Fibroblast of lung (primary cell): ENCODE results near the gene TBC1D22A. TPM values are rescaled to one million over a fixed set of nuclear protein-coding genes. Genes with fewer than 3 reads are reported as not detected.

ENCODE experiments used
- DNase-seq, 2 donors: peaks; one replicate each; pipeline versions ENCODE4 v3.0.0 to v3.0.0-alpha.2; 2010; ENCODE audit warnings: low read depth in 2 of 2
- H2AFZ ChIP-seq: 2 replicates; pipeline ENCODE4 v1.5.1; 2012; ENCODE audit warnings: low read length, control low read depth, inconsistent platforms
- H3K27ac ChIP-seq: 2 replicates; pipeline ENCODE4 v1.5.1; 2011; ENCODE audit warnings: low read length, control low read depth; ENCODE audit not compliant: insufficient read depth
- H3K27me3 ChIP-seq: 2 replicates; pipeline ENCODE4 v1.5.1; 2011; ENCODE audit warnings: mild to moderate bottlenecking, low read length; ENCODE audit not compliant: control insufficient read depth, insufficient read depth
- H3K36me3 ChIP-seq: 2 replicates; pipeline ENCODE4 v1.5.1; 2011; ENCODE audit warnings: low read length; ENCODE audit not compliant: control insufficient read depth, insufficient read depth
- H3K4me1 ChIP-seq: 2 replicates; pipeline ENCODE4 v1.5.1; 2011; ENCODE audit warnings: low read length; ENCODE audit not compliant: control insufficient read depth, insufficient read depth; ENCODE audit errors: extremely low read depth
- H3K4me2 ChIP-seq: 2 replicates; pipeline ENCODE4 v1.5.1; 2011; ENCODE audit warnings: low read length, control low read depth; ENCODE audit not compliant: insufficient read depth; ENCODE audit errors: extremely low read depth
- H3K4me3 ChIP-seq, 4 experiments: fragments of 200-600 bp in 1 of 4; sonication (generic) in 1 of 4; replicated peaks in 1 of 4; 2 replicates each; pipeline ENCODE4 v1.5.1; 2011 to 2016; ENCODE audit warnings: low read length in 4 of 4, low read depth in 3 of 4, mild to moderate bottlenecking in 3 of 4, control low read depth in 2 of 4, inconsistent platforms in 1 of 4, mixed read lengths in 1 of 4; ENCODE audit not compliant: insufficient read depth in 1 of 4; ENCODE audit errors: control extremely low read depth in 1 of 4
- H3K79me2 ChIP-seq: 2 replicates; pipeline ENCODE4 v1.5.1; 2012; ENCODE audit warnings: mild to moderate bottlenecking, low read length, inconsistent platforms; ENCODE audit not compliant: control insufficient read depth, insufficient read depth
- H3K9ac ChIP-seq: 2 replicates; pipeline ENCODE4 v1.5.1; 2011; ENCODE audit warnings: mild to moderate bottlenecking, low read length, control low read depth; ENCODE audit not compliant: insufficient read depth
- H3K9me3 ChIP-seq: 2 replicates; pipeline ENCODE4 v1.5.1; 2012; ENCODE audit warnings: low read depth, low read length; ENCODE audit not compliant: control insufficient read depth, insufficient read depth
- H4K20me1 ChIP-seq: 2 replicates; pipeline ENCODE4 v1.5.1; 2011; ENCODE audit warnings: low read length; ENCODE audit not compliant: control insufficient read depth, insufficient read depth; ENCODE audit errors: extremely low read depth
- EZH2 ChIP-seq: IDR thresholded peaks from 2 replicates; pipeline ENCODE4 v1.5.1; 2012; ENCODE audit warnings: low read length, control low read depth, mild to moderate bottlenecking; ENCODE audit errors: missing control alignments
- polyA plus RNA-seq, 2 donors: library from polyadenylated mRNA; depleted of rRNA in 1 of 2; stranded (reverse) in 1 of 2; unstranded in 1 of 2; fragments of >200 nt; gene quantifications; 2 replicates each; pipeline ENCODE4 v1.2.1, GENCODE V29; 2011 to 2012; ENCODE audit warnings: missing spikeins in 1 of 2
- total RNA-seq: library from RNA; depleted of rRNA; stranded (reverse); fragments of >200 nt; gene quantifications from 2 replicates; pipeline ENCODE4 v1.2.1, GENCODE V29; 2014
- TF ChIP-seq, protein P1 (sequence below), 2 donors: IDR thresholded peaks in 1 of 2; conservative IDR thresholded peaks in 1 of 2; 1 replicate in 1 of 2; 2 replicates in 1 of 2; pipeline ENCODE4 v1.5.1; 2011 to 2012; ENCODE audit warnings: low read length in 2 of 2, control low read depth in 1 of 2, inconsistent platforms in 1 of 2, low read depth in 1 of 2, mild to moderate bottlenecking in 1 of 2

The TBC1D22A gene
- total and polyA plus RNA-seq, 2 donors (not counting 1 experiment from before 2014, with no cell fraction given), result 11.6 to 17.6 TPM

DNA sequence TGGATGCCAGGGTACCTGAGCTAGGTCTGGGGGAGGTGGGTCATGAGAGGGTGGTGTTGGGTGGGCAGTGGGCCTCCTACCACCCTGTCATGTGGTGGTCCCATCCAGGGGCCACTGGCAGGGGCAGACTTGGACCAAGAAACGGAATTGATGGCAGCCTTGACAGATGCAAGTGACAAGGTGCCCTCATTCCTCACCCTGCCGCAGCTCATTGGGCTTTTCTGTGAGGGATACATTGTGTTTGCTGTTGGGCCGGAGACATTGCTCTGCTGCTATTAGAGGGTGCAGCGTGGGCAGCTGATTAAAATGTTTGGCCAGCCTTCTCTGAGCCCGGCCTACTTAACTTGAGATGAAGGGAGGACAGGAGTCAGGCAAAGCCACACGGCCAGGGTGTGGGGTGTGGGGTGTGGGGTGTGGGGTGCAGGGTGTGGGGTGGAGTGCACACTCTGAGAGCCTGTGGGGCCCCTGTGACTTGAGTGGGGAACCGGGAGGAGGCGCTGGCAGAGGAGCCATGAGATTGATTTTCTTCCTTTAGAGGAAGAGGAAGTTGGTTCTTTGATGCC lies 351.5 kb downstream of the TBC1D22A start:
- no peak overlapping the region for H3K4me3 ChIP-seq
- H3K36me3 ChIP-seq, result no peaks in the 10 kb centered on the region
- H3K27ac ChIP-seq, result no peak overlapping the region
- no peak overlapping the region for H2AFZ ChIP-seq
- no peaks in the 10 kb centered on the region for H3K27me3 ChIP-seq
- H3K9ac ChIP-seq, result no peak overlapping the region
- H3K79me2 ChIP-seq, result no peaks in the 10 kb centered on the region
- TF ChIP-seq, protein P1, sequence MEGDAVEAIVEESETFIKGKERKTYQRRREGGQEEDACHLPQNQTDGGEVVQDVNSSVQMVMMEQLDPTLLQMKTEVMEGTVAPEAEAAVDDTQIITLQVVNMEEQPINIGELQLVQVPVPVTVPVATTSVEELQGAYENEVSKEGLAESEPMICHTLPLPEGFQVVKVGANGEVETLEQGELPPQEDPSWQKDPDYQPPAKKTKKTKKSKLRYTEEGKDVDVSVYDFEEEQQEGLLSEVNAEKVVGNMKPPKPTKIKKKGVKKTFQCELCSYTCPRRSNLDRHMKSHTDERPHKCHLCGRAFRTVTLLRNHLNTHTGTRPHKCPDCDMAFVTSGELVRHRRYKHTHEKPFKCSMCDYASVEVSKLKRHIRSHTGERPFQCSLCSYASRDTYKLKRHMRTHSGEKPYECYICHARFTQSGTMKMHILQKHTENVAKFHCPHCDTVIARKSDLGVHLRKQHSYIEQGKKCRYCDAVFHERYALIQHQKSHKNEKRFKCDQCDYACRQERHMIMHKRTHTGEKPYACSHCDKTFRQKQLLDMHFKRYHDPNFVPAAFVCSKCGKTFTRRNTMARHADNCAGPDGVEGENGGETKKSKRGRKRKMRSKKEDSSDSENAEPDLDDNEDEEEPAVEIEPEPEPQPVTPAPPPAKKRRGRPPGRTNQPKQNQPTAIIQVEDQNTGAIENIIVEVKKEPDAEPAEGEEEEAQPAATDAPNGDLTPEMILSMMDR (conservative IDR thresholded peaks at IDR 0.05 in 1 of 2, IDR thresholded peaks at IDR 0.05 in 1 of 2; ENCODE audit: low read depth in 1 of 2, low read length in 2 of 2), result no peak
- TF ChIP-seq EZH2, result no peak
- DNase-seq, result no peak
- no peaks in the 10 kb centered on the region for H4K20me1 ChIP-seq
- no peaks in the 10 kb centered on the region for H3K4me1 ChIP-seq
- no peak overlapping the region for H3K4me2 ChIP-seq
- no peaks in the 10 kb centered on the region for H3K9me3 ChIP-seq

DNA sequence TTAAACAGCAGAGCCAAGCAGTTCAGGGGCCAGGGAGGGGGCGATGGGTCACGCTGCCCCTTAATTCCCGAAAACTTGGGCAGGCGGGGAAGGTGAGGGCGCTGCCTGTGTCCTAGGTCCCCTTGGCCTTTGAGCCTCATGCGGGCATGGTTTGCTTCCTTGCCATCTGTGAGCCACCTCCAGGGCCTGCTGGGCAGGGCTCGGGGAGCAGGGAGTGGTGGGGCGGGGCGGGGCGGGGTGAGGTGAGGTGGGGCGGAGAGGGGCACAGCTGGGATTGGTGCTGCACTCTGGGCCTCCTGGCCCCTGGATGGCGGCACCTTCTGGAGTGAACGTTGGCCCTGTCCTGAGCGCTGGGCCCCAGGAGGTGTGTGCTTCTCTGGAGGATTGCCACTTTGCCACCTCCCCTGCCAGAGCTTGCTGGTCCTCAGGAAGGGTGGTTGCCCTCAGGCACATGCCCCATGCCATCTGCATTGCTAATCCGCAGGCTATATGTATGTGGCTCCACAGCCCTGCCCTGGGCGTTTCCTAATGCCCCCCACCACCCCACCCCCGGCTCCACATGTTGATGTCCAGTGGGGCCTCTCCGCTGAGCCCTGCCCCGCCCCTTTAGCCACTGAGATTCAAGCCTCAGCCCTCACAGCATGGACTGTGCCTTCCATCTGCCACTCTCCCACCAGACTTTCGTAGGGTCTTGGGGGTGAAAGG lies 352.5 kb downstream of the TBC1D22A start:
- Histone ChIP-seq H3K79me2 (no peaks in the 10 kb centered on the region), H2AFZ (no peak overlapping the region), H4K20me1 (no peaks in the 10 kb centered on the region), H3K27ac (no peak overlapping the region), H3K4me1 (no peaks in the 10 kb centered on the region), H3K4me3 (no peak overlapping the region), H3K9me3 (no peaks in the 10 kb centered on the region), H3K36me3 (no peaks in the 10 kb centered on the region), H3K27me3 (no peaks in the 10 kb centered on the region), H3K9ac (no peak overlapping the region), H3K4me2 (no peak overlapping the region)
- no peak for TF ChIP-seq EZH2
- TF ChIP-seq, protein P1 (conservative IDR thresholded peaks at IDR 0.05 in 1 of 2, IDR thresholded peaks at IDR 0.05 in 1 of 2; ENCODE audit: low read depth in 1 of 2, low read length in 2 of 2), result no peak
- no peak for DNase-seq

DNA sequence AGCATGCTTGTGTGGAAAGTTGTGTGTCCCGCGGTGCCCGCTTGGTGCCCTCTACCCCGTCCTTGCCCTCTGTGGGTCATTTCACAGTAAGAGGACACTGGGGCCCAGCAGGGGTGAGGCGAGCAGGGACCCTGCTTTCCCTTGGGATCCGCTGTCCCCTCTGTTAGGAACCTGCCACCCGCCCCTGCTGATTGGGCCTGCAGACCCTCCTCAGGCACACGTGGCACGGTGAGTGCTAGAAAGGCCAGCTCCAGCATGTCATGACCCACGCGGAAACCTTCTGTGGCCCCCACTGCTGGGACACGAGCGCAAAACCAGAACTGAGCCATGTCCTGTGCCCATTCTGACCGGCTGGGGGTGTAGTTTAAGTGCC lies 353.1 kb downstream of the TBC1D22A start:
- Histone ChIP-seq H3K9me3 (no peaks in the 10 kb centered on the region), H3K4me1 (no peaks in the 10 kb centered on the region), H3K4me2 (no peak overlapping the region), H3K9ac (no peak overlapping the region), H3K4me3 (no peak overlapping the region), H3K79me2 (no peaks in the 10 kb centered on the region), H3K36me3 (no peaks in the 10 kb centered on the region), H2AFZ (no peak overlapping the region), H3K27me3 (no peaks in the 10 kb centered on the region), H4K20me1 (no peaks in the 10 kb centered on the region), H3K27ac (no peak overlapping the region)
- DNase-seq, result no peak
- TF ChIP-seq, protein P1 (conservative IDR thresholded peaks at IDR 0.05 in 1 of 2, IDR thresholded peaks at IDR 0.05 in 1 of 2; ENCODE audit: low read depth in 1 of 2, low read length in 2 of 2), result no peak
- no peak for TF ChIP-seq EZH2
